Measurements from ENCODE around the gene RAB27A. TPM values are rescaled to one million over a fixed set of nuclear protein-coding genes. Genes with fewer than 3 reads are reported as not detected.

RAB27A gene
- total and polyA plus RNA-seq, 9 of the 15 experiments (the other 6 are each of a cell fraction or from before 2014, with no cell fraction given) = 31.5 to 171 (median 80.4) TPM

DNA sequence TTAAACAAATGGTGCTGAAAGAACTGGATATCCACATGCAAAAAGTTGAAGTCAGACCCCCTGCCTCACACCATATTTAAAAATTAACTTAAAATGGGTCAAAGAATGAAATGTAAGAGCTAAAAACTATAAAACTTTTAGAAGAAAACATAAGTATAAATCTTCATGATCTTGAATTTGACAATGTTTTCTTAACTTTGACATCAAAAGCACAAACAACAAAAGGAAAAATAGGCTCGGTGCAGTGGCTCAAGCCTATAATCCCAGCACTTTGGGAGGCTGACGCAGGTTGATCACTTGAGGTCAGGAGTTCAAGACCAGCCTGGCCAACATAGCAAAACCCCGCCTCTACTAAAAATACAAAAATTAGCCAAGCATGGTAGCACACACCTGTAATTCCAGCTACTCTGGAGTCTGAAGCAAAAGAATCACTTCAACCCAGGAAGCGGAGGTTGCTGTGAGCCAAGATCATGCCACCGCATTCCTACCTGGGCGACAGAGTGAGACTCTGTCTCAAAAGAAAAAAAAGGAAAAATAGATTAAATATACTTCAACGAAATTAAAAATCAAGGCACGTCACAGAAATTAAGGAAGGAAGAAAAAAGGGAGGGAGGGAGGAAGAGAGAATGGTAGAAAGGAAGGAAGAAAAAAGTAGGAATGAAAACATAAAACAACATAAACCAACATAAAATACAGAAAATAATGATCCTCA is 1.5 kb downstream of the RAB27A start (continued):
- TF ChIP-seq, protein P1, sequence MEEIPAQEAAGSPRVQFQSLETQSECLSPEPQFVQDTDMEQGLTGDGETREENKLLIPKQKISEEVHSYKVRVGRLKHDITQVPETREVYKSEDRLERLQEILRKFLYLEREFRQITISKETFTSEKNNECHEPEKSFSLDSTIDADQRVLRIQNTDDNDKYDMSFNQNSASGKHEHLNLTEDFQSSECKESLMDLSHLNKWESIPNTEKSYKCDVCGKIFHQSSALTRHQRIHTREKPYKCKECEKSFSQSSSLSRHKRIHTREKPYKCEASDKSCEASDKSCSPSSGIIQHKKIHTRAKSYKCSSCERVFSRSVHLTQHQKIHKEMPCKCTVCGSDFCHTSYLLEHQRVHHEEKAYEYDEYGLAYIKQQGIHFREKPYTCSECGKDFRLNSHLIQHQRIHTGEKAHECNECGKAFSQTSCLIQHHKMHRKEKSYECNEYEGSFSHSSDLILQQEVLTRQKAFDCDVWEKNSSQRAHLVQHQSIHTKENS (CRISPR knock-in tag; IDR thresholded peaks at IDR 0.05) = no peak
- TF ChIP-seq NCOA1 (IDR thresholded peaks at IDR 0.05; ENCODE audit: low read depth) = no peak
- no peak for TF ChIP-seq CBX8 (IDR thresholded peaks at IDR 0.05; ENCODE audit: borderline replicate concordance, extremely low read depth, low read depth, low read length, poor library complexity, severe bottlenecking)
- TF ChIP-seq NFXL1 (CRISPR knock-in tag; IDR thresholded peaks at IDR 0.05) = no peak
- TF ChIP-seq CHD4 (IDR thresholded peaks at IDR 0.05; ENCODE audit: insufficient read depth, insufficient replicate concordance, low read depth, low read length, poor library complexity, severe bottlenecking) = no peak
- 0 out of 4 replicates have a peak, but pooled peaks of 1 of the 2 experiments have one; percentile 17 for TF ChIP-seq CSDE1 (IDR thresholded peaks at IDR 0.05)
- TF ChIP-seq, protein P2, sequence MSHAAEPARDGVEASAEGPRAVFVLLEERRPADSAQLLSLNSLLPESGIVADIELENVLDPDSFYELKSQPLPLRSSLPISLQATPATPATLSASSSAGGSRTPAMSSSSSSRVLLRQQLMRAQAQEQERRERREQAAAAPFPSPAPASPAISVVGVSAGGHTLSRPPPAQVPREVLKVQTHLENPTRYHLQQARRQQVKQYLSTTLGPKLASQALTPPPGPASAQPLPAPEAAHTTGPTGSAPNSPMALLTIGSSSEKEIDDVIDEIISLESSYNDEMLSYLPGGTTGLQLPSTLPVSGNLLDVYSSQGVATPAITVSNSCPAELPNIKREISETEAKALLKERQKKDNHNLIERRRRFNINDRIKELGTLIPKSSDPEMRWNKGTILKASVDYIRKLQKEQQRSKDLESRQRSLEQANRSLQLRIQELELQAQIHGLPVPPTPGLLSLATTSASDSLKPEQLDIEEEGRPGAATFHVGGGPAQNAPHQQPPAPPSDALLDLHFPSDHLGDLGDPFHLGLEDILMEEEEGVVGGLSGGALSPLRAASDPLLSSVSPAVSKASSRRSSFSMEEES (CRISPR knock-in tag; IDR thresholded peaks at IDR 0.05) = no peak
- no peak for TF ChIP-seq SNIP1 (IDR thresholded peaks at IDR 0.05; ENCODE audit: low read depth)
- no peak for TF ChIP-seq ATF7 (IDR thresholded peaks at IDR 0.05)
- TF ChIP-seq HES1 (IDR thresholded peaks at IDR 0.05; ENCODE audit: low read depth) = no peak
- TF ChIP-seq ZBTB2 (IDR thresholded peaks at IDR 0.05) = no peak
- 0 out of 2 replicates have a peak, but pooled peaks have one; percentile 17 for TF ChIP-seq DNMT1 (IDR thresholded peaks at IDR 0.05)
- TF ChIP-seq CTBP1 (IDR thresholded peaks at IDR 0.05; ENCODE audit: borderline replicate concordance) = no peak
- no peak for TF ChIP-seq POLR2B (IDR thresholded peaks at IDR 0.05; ENCODE audit: low read depth, partially characterized antibody)
- no peak for TF ChIP-seq HMGN3 (IDR thresholded peaks at IDR 0.05; ENCODE audit: borderline replicate concordance, extremely low read depth, insufficient read length, low read depth, low read length)
- no peak for TF ChIP-seq ZNF316 (IDR thresholded peaks at IDR 0.05)
- no peak for TF ChIP-seq ZC3H4 (CRISPR knock-in tag; IDR thresholded peaks at IDR 0.05; ENCODE audit: borderline replicate concordance)
- no peak for TF ChIP-seq SLC30A9 (CRISPR knock-in tag; IDR thresholded peaks at IDR 0.05)
- peak; percentile 67 for TF ChIP-seq ADNP (tag; IDR thresholded peaks at IDR 0.05)
- TF ChIP-seq KDM1A (IDR thresholded peaks at IDR 0.05) = no peak
- TF ChIP-seq, protein P3, sequence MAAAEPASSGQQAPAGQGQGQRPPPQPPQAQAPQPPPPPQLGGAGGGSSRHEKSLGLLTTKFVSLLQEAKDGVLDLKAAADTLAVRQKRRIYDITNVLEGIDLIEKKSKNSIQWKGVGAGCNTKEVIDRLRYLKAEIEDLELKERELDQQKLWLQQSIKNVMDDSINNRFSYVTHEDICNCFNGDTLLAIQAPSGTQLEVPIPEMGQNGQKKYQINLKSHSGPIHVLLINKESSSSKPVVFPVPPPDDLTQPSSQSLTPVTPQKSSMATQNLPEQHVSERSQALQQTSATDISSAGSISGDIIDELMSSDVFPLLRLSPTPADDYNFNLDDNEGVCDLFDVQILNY (CRISPR knock-in tag; IDR thresholded peaks at IDR 0.05) = no peak
- no peak for TF ChIP-seq TAF1 (IDR thresholded peaks at IDR 0.05; ENCODE audit: control insufficient read depth, extremely low read depth, insufficient read depth, low read length, severe bottlenecking)
